Head of caudate nucleus (tissue), 42 donors: Measurements from ENCODE around the gene ODF2.

Experiments
- DNase-seq, 42 donors: peaks; one replicate each; pipeline versions ENCODE4 v3.0.0 to v3.0.0-alpha.2; 2020 to 2021; ENCODE audit warnings: mixed read lengths in 7 of 42
- intact Hi-C: fragments of 100-400 bp; cut with DNase I; formaldehyde crosslinking; loops from one replicate; pipeline ENCODE4 v1.15.0; 2022

Gene ODF2

GRCh38 chr9:128459011-128459410, 3.2 kb downstream of the ODF2 start:
- intact Hi-C loops = loop anchor here (10.0 kb wide), 1 partner anchor 86 kb away; no protein-coding TSS in a partner anchor
- DNase-seq = no peak

GRCh38 chr9:128469070-128469469, 13.3 kb downstream of the ODF2 start:
- DNase-seq = no peak
- intact Hi-C loops = no loop called here

GRCh38 chr9:128470560-128470959, 14.8 kb downstream of the ODF2 start:
- intact Hi-C loops = no loop called here
- peak in 23 of 42 donors; percentile 7 to 58 (median 23) for DNase-seq

GRCh38 chr9:128473104-128473503, 17.3 kb downstream of the ODF2 start:
- DNase-seq = no peak
- intact Hi-C loops = no loop called here

- DNase-seq = no peak
- intact Hi-C loops = no loop called here
Observed at GRCh38 chr9:128475867-128476266, 20.1 kb downstream of the ODF2 start.

GRCh38 chr9:128479262-128479661, 23.5 kb downstream of the ODF2 start:
- DNase-seq = no peak
- intact Hi-C loops = no loop called here

- intact Hi-C loops = no loop called here
- DNase-seq = no peak
Observed at GRCh38 chr9:128481561-128481960, 25.8 kb downstream of the ODF2 start.

- no peak for DNase-seq
- intact Hi-C loops = no loop called here
Observed at GRCh38 chr9:128482186-128482585, 26.4 kb downstream of the ODF2 start.

- intact Hi-C loops = no loop called here
- no peak for DNase-seq
Observed at GRCh38 chr9:128484686-128485413, 29.0 kb downstream of the ODF2 start.

- intact Hi-C loops = no loop called here
- DNase-seq = no peak
Observed at GRCh38 chr9:128485414-128485855, 29.6 kb downstream of the ODF2 start.

- intact Hi-C loops = no loop called here
- no peak for DNase-seq
Observed at GRCh38 chr9:128486201-128486600, 30.4 kb downstream of the ODF2 start.

- intact Hi-C loops = no loop called here
- no peak for DNase-seq
Observed at GRCh38 chr9:128493424-128493823, 37.6 kb downstream of the ODF2 start.

GRCh38 chr9:128494108-128494745, 38.4 kb downstream of the ODF2 start:
- DNase-seq = peak in 22 of 42 donors; percentile 15 to 65 (median 30)

GRCh38 chr9:128494746-128495129, 38.9 kb downstream of the ODF2 start:
- intact Hi-C loops = no loop called here
- no peak for DNase-seq

More at GRCh38 chr9:128494108-128494745, 38.4 kb downstream of the ODF2 start:
- intact Hi-C loops = no loop called here

GRCh38 chr9:128495296-128495695, 39.5 kb downstream of the ODF2 start:
- no peak for DNase-seq
- intact Hi-C loops = no loop called here

GRCh38 chr9:128495804-128496417, 40.1 kb downstream of the ODF2 start:
- DNase-seq = no peak
- intact Hi-C loops = no loop called here

GRCh38 chr9:128497824-128498610, 42.2 kb downstream of the ODF2 start:
- intact Hi-C loops = no loop called here
- DNase-seq = peak in 35 of 42 donors; percentile 8 to 79 (median 41)

- DNase-seq = no peak
- intact Hi-C loops = no loop called here
Observed at GRCh38 chr9:128498911-128499310, 43.1 kb downstream of the ODF2 start.

- DNase-seq = no peak
- intact Hi-C loops = no loop called here
Observed at GRCh38 chr9:128499920-128500319, 44.1 kb downstream of the ODF2 start.
